OCI-LY7 (cell line): ENCODE results near the gene GALP. TPM values are rescaled to one million over a fixed set of nuclear protein-coding genes. Genes with fewer than 3 reads are reported as not detected.

ENCODE experiments used
- BruUV-seq: library from RNA; stranded (reverse); fragments of 400-500 nt; replicated peaks from 2 replicates; lab custom pipeline; 2021; lab: Mats Ljungman, UMichigan
- CTCF ChIA-PET: fragments of 300-600 bp; sonication (Branson Sonifier 250); formaldehyde crosslinking; loops from one replicate; lab custom pipeline; 2022; ENCODE audit warnings: antibody characterized with exemption; ENCODE audit not compliant: unreplicated experiment; lab: Charles Lee
- POLR2A ChIA-PET: fragments of 300-600 bp; sonication (Branson Sonifier 250); formaldehyde crosslinking; loops from one replicate; lab custom pipeline; 2022; ENCODE audit warnings: antibody characterized with exemption; lab: Charles Lee
- DNase-seq: peaks from one replicate; pipeline ENCODE4 v3.0.0-alpha.2; 2015; ENCODE audit warnings: low spot score
- H2AFZ ChIP-seq: fragments of 200-600 bp; sonication (generic), shearing (Covaris generic); 2 replicates; pipeline ENCODE4 v1.6.1; 2014; ENCODE audit warnings: mild to moderate bottlenecking, antibody characterized with exemption, low read length, moderate library complexity
- H3K27ac ChIP-seq: fragments of 200-600 bp; sonication (generic); 2 replicates; pipeline ENCODE4 v1.5.1; 2014; ENCODE audit warnings: mixed run types, low read depth, mild to moderate bottlenecking, moderate library complexity, low read length, inconsistent platforms; ENCODE audit not compliant: poor library complexity, severe bottlenecking
- H3K36me3 ChIP-seq: fragments of 200-600 bp; sonication (generic); 2 replicates; pipeline ENCODE4 v1.6.1; 2014; ENCODE audit warnings: mild to moderate bottlenecking, antibody characterized with exemption, low read length, moderate library complexity, mixed read lengths; ENCODE audit not compliant: insufficient read depth
- H3K4me1 ChIP-seq: fragments of 200-600 bp; sonication (generic); 2 replicates; pipeline ENCODE4 v1.5.1; 2014; ENCODE audit warnings: mild to moderate bottlenecking, low read length; ENCODE audit not compliant: insufficient read depth, poor library complexity, severe bottlenecking
- H3K4me2 ChIP-seq: fragments of 200-600 bp; sonication (generic); 2 replicates; pipeline ENCODE4 v1.6.1; 2014; ENCODE audit warnings: mild to moderate bottlenecking, low read length
- H3K4me3 ChIP-seq: fragments of 200-600 bp; sonication (generic); 2 replicates; pipeline ENCODE4 v1.5.1; 2014; ENCODE audit warnings: mild to moderate bottlenecking, low read depth, low read length; ENCODE audit not compliant: poor library complexity, severe bottlenecking
- H3K79me2 ChIP-seq: fragments of 200-600 bp; sonication (generic); 2 replicates; pipeline ENCODE4 v1.6.1; 2016; ENCODE audit warnings: low read depth, mild to moderate bottlenecking, low read length, moderate library complexity, mixed read lengths; ENCODE audit not compliant: insufficient read depth
- H3K9me2 ChIP-seq: fragments of 200-600 bp; sonication (generic); 2 replicates; pipeline ENCODE4 v1.6.1; 2016; ENCODE audit warnings: mild to moderate bottlenecking, low read length, mixed read lengths; ENCODE audit not compliant: insufficient read depth
- H3K9me3 ChIP-seq: fragments of 200-600 bp; sonication (generic); 2 replicates; pipeline ENCODE4 v1.6.1; 2014; ENCODE audit warnings: mild to moderate bottlenecking, mixed run types, low read length, mixed read lengths
- H4K20me1 ChIP-seq: fragments of 200-600 bp; sonication (generic); 2 replicates; pipeline ENCODE4 v1.6.1; 2014; ENCODE audit warnings: mild to moderate bottlenecking, antibody characterized with exemption, low read length, moderate library complexity, mixed read lengths; ENCODE audit not compliant: insufficient read depth
- EZH2phosphoT487 ChIP-seq: fragments of 200-600 bp; sonication (generic); IDR thresholded peaks from 2 replicates; pipeline ENCODE4 v1.6.1; 2018; ENCODE audit warnings: low read depth, borderline replicate concordance, mild to moderate bottlenecking, mixed run types, antibody characterized with exemption, low read length, moderate library complexity, mixed read lengths
- intact Hi-C: fragments of 100-400 bp; cut with micrococcal nuclease; formaldehyde crosslinking; loops from one replicate; pipeline ENCODE4 v1.10.0; 2022; ENCODE audit not compliant: unreplicated experiment
- total RNA-seq, 2 experiments: library from RNA; depleted of rRNA in 1 of 2; stranded (reverse); fragments of >200 nt in 1 of 2; shearing (Covaris generic) in 1 of 2; gene quantifications; 2 replicates each; pipeline ENCODE4 v1.2.3, GENCODE V29; 2014 to 2022
- TF ChIP-seq, protein P1 (sequence below): fragments of 200-600 bp; sonication (generic); conservative IDR thresholded peaks from 2 replicates; pipeline ENCODE4 v1.5.1; 2014; ENCODE audit warnings: mild to moderate bottlenecking, antibody characterized with exemption, low read length, moderate library complexity, mixed read lengths

Gene GALP
- total RNA-seq, 2 experiments from 2014 or later, result not detected

- no peaks in the 10 kb centered on the region for H4K20me1 ChIP-seq
- H2AFZ ChIP-seq, result no peak overlapping the region
- no peak for DNase-seq
- no peak overlapping the region for H3K4me2 ChIP-seq
- TF ChIP-seq, protein P1, sequence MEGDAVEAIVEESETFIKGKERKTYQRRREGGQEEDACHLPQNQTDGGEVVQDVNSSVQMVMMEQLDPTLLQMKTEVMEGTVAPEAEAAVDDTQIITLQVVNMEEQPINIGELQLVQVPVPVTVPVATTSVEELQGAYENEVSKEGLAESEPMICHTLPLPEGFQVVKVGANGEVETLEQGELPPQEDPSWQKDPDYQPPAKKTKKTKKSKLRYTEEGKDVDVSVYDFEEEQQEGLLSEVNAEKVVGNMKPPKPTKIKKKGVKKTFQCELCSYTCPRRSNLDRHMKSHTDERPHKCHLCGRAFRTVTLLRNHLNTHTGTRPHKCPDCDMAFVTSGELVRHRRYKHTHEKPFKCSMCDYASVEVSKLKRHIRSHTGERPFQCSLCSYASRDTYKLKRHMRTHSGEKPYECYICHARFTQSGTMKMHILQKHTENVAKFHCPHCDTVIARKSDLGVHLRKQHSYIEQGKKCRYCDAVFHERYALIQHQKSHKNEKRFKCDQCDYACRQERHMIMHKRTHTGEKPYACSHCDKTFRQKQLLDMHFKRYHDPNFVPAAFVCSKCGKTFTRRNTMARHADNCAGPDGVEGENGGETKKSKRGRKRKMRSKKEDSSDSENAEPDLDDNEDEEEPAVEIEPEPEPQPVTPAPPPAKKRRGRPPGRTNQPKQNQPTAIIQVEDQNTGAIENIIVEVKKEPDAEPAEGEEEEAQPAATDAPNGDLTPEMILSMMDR, result no peak
- no peak for TF ChIP-seq EZH2phosphoT487
- H3K79me2 ChIP-seq, result no peaks in the 10 kb centered on the region
- no TSS peak for BruUV-seq
- H3K4me1 ChIP-seq, result no peaks in the 10 kb centered on the region
- POLR2A ChIA-PET, result interaction anchor here (0.5 kb wide), 1 partner anchor 562 kb away, joined by 5 read pairs; no protein-coding TSS in a partner anchor
- no peaks in the 10 kb centered on the region for H3K36me3 ChIP-seq
- CTCF ChIA-PET, result no interaction called here
- intact Hi-C loops, result no loop called here
- no peak overlapping the region for H3K27ac ChIP-seq
- H3K4me3 ChIP-seq, result no peak overlapping the region
- no peaks in the 10 kb centered on the region for H3K9me2 ChIP-seq
- no peaks in the 10 kb centered on the region for H3K9me3 ChIP-seq
Measured at GRCh38 chr19:56134654-56134921, 41.2 kb upstream of the GALP start.

- Histone ChIP-seq H3K4me2 (no peak overlapping the region), H3K79me2 (no peaks in the 10 kb centered on the region), H4K20me1 (no peaks in the 10 kb centered on the region), H3K4me1 (peaks cover 6% of the 10 kb centered on the region), H3K36me3 (no peaks in the 10 kb centered on the region), H2AFZ (no peak overlapping the region), H3K9me3 (no peaks in the 10 kb centered on the region), H3K27ac (no peak overlapping the region), H3K9me2 (no peaks in the 10 kb centered on the region), H3K4me3 (no peak overlapping the region)
- ChIA-PET POLR2A (no interaction called here), CTCF (no interaction called here)
- BruUV-seq, result no TSS peak
- intact Hi-C loops, result no loop called here
- DNase-seq, result no peak
- no peak for TF ChIP-seq EZH2phosphoT487
- TF ChIP-seq, protein P1, result no peak
Measured at GRCh38 chr19:56136362-56136761, 39.4 kb upstream of the GALP start.

DNA sequence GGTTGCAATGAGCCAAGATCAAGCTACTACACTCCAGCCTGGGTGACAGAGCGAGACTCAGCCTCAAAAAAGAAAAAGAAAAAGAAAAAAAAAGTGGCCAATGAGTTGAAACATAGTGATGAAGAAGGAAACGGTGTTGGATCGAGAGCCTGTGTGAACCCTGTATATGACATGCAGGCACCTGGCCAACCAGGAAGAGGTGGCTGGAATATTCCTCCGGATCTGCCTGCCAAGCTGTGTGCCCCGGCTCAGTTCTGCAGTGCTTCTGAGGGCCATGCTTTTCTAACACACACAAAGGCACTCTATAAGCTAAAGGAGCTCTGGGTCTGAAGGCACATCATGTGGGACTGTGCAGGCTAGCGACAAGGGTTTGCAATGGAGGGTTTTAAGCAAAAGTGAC is 38.4 kb upstream of the GALP start:
- POLR2A ChIA-PET, result interaction anchor here (0.8 kb wide), 1 partner anchor 306 kb away, joined by 3 read pairs; the partner anchor contains the start of gene NLRP11

More for the DNA sequence above, 38.4 kb upstream of the GALP start:
- H3K4me2 ChIP-seq, result no peak overlapping the region
- BruUV-seq, result no TSS peak
- H3K27ac ChIP-seq, result no peak overlapping the region
- no peak overlapping the region for H2AFZ ChIP-seq
- CTCF ChIA-PET, result no interaction called here
- no peak for DNase-seq
- intact Hi-C loops, result no loop called here
- no peaks in the 10 kb centered on the region for H3K36me3 ChIP-seq
- TF ChIP-seq EZH2phosphoT487, result no peak
- TF ChIP-seq, protein P1, result no peak
- H4K20me1 ChIP-seq, result no peaks in the 10 kb centered on the region
- no peaks in the 10 kb centered on the region for H3K9me2 ChIP-seq
- no peak overlapping the region for H3K4me3 ChIP-seq
- no peaks in the 10 kb centered on the region for H3K9me3 ChIP-seq
- H3K79me2 ChIP-seq, result peaks cover 8% of the 10 kb centered on the region
- H3K4me1 ChIP-seq, result peaks cover 13% of the 10 kb centered on the region
